Central memory CD8-positive, alpha-beta T cell (primary cell): Measurements from ENCODE around the gene IFI16.
"Not testable (repeated sequence)": the region's sequence is repeated elsewhere in the genome, so short reads cannot be mapped to it uniquely, and the experiment has no call there.

Experiments used
- ATAC-seq: fragments of 150-1000 bp; cut with Tn5 transposase; replicated peaks from 2 replicates; pipeline ENCODE4 v1.10.0; 2022; ENCODE audit warnings: mild to moderate bottlenecking, moderate FRiP score, moderate number of reproducible peaks; ENCODE audit not compliant: poor library complexity, severe bottlenecking; ENCODE audit errors: extremely low read depth
- DNase-seq, 2 donors: peaks; one replicate each; pipeline ENCODE4 v3.0.0; 2021; ENCODE audit warnings: low spot score in 2 of 2
- H3K27ac Mint-ChIP-seq: one replicate; pipeline ENCODE4 v1.8.0; 2022; ENCODE audit warnings: low read depth, mild to moderate bottlenecking, moderate library complexity, mixed read lengths
- H3K27me3 Mint-ChIP-seq: one replicate; pipeline ENCODE4 v1.8.0; 2022; ENCODE audit warnings: mixed read lengths
- H3K36me3 Mint-ChIP-seq: one replicate; pipeline ENCODE4 v1.8.0; 2022; ENCODE audit warnings: mild to moderate bottlenecking, moderate library complexity, mixed read lengths; ENCODE audit not compliant: insufficient read depth
- H3K4me1 Mint-ChIP-seq: one replicate; pipeline ENCODE4 v1.8.0; 2022; ENCODE audit warnings: mixed read lengths
- H3K4me3 Mint-ChIP-seq: one replicate; pipeline ENCODE4 v1.8.0; 2022; ENCODE audit warnings: mild to moderate bottlenecking, moderate library complexity, mixed read lengths
- H3K9me3 Mint-ChIP-seq: one replicate; pipeline ENCODE4 v1.8.0; 2022; ENCODE audit warnings: mixed read lengths

The IFI16 gene

GRCh38 chr1:159010391-159010790 is 684 bp downstream of the IFI16 start:
- no peaks in the 10 kb centered on the region for H3K9me3 Mint-ChIP-seq
- DNase-seq (no peak), ATAC-seq (no peak)
- no peaks in the 10 kb centered on the region for H3K27me3 Mint-ChIP-seq
- peak overlapping the region; percentile 92 for H3K4me3 Mint-ChIP-seq
- H3K4me1 Mint-ChIP-seq: peaks cover 79% of the 10 kb centered on the region
- H3K36me3 Mint-ChIP-seq: peaks cover 27% of the 10 kb centered on the region
- peak overlapping the region; percentile 87 for H3K27ac Mint-ChIP-seq

- Mint-ChIP-seq H3K4me1 (peaks cover 79% of the 10 kb centered on the region), H3K27ac (peak overlapping the region; percentile 87), H3K36me3 (peaks cover 33% of the 10 kb centered on the region), H3K4me3 (peak overlapping the region; percentile 92)
- DNase-seq, ATAC-seq, H3K27me3 Mint-ChIP-seq, H3K9me3 Mint-ChIP-seq: not testable (repeated sequence)
Observed at GRCh38 chr1:159011001-159011400, 1.3 kb downstream of the IFI16 start.

GRCh38 chr1:159011751-159012150 is 2.0 kb downstream of the IFI16 start:
- DNase-seq: no peak
- Mint-ChIP-seq H3K36me3 (peaks cover 41% of the 10 kb centered on the region), H3K9me3 (no peaks in the 10 kb centered on the region)

GRCh38 chr1:159012495-159012894 is 2.8 kb downstream of the IFI16 start:
- H3K27ac Mint-ChIP-seq: peak overlapping the region; percentile 82
- peak overlapping the region; percentile 82 for H3K4me3 Mint-ChIP-seq
- peak; percentile 25 for ATAC-seq
- no peaks in the 10 kb centered on the region for H3K9me3 Mint-ChIP-seq
- peaks cover 78% of the 10 kb centered on the region for H3K4me1 Mint-ChIP-seq
- peaks cover 46% of the 10 kb centered on the region for H3K36me3 Mint-ChIP-seq
- no peaks in the 10 kb centered on the region for H3K27me3 Mint-ChIP-seq
- DNase-seq: peak in 1 of 2 donors; percentile 21

More at GRCh38 chr1:159011751-159012150, 2.0 kb downstream of the IFI16 start:
- Mint-ChIP-seq H3K4me1 (peaks cover 81% of the 10 kb centered on the region), H3K27me3 (no peaks in the 10 kb centered on the region), H3K4me3 (peak overlapping the region; percentile 82), H3K27ac (peak overlapping the region; percentile 82)
- no peak for ATAC-seq

GRCh38 chr1:159014003-159014571 is 4.4 kb downstream of the IFI16 start:
- Mint-ChIP-seq H3K36me3 (peaks cover 52% of the 10 kb centered on the region), H3K9me3 (no peaks in the 10 kb centered on the region), H3K27me3 (no peaks in the 10 kb centered on the region), H3K4me3 (peak overlapping the region; percentile 82), H3K4me1 (peaks cover 75% of the 10 kb centered on the region), H3K27ac (peak overlapping the region; percentile 82)
- ATAC-seq (no peak), DNase-seq (no peak)

GRCh38 chr1:159014851-159015250 is 5.1 kb downstream of the IFI16 start:
- no peak for ATAC-seq
- Mint-ChIP-seq H3K27ac (peak overlapping the region; percentile 82), H3K4me1 (peaks cover 72% of the 10 kb centered on the region), H3K9me3 (no peaks in the 10 kb centered on the region), H3K27me3 (no peaks in the 10 kb centered on the region), H3K36me3 (peaks cover 57% of the 10 kb centered on the region), H3K4me3 (peak overlapping the region; percentile 82)
- no peak for DNase-seq

- peaks cover 73% of the 10 kb centered on the region for H3K4me1 Mint-ChIP-seq
- H3K9me3 Mint-ChIP-seq: no peaks in the 10 kb centered on the region
- DNase-seq (peak in 1 of 2 donors; percentile 42), ATAC-seq (peak; percentile 93)
- H3K36me3 Mint-ChIP-seq: peaks cover 60% of the 10 kb centered on the region
- peak overlapping the region; percentile 82 for H3K4me3 Mint-ChIP-seq
- no peaks in the 10 kb centered on the region for H3K27me3 Mint-ChIP-seq
- H3K27ac Mint-ChIP-seq: peak overlapping the region; percentile 70
Observed at GRCh38 chr1:159015440-159015909, 5.8 kb downstream of the IFI16 start.

- DNase-seq (no peak), ATAC-seq (no peak)
- H3K4me1 Mint-ChIP-seq: peaks cover 81% of the 10 kb centered on the region
- peak overlapping the region; percentile 47 for H3K4me3 Mint-ChIP-seq
- H3K27me3 Mint-ChIP-seq: no peaks in the 10 kb centered on the region
- no peaks in the 10 kb centered on the region for H3K9me3 Mint-ChIP-seq
- peaks cover 75% of the 10 kb centered on the region for H3K36me3 Mint-ChIP-seq
- H3K27ac Mint-ChIP-seq: peak overlapping the region; percentile 58
Observed at GRCh38 chr1:159023723-159024122, 14.0 kb downstream of the IFI16 start.

- no peak overlapping the region for H3K4me3 Mint-ChIP-seq
- peaks cover 86% of the 10 kb centered on the region for H3K4me1 Mint-ChIP-seq
- H3K36me3 Mint-ChIP-seq: peaks cover 69% of the 10 kb centered on the region
- no peak overlapping the region for H3K27ac Mint-ChIP-seq
- ATAC-seq (no peak), DNase-seq (no peak)
- no peaks in the 10 kb centered on the region for H3K27me3 Mint-ChIP-seq
- no peaks in the 10 kb centered on the region for H3K9me3 Mint-ChIP-seq
Observed at GRCh38 chr1:159025043-159025442, 15.3 kb downstream of the IFI16 start.

GRCh38 chr1:159026841-159027240 is 17.1 kb downstream of the IFI16 start:
- DNase-seq, H3K27me3 Mint-ChIP-seq, ATAC-seq, H3K9me3 Mint-ChIP-seq: not testable (repeated sequence)
- Mint-ChIP-seq H3K27ac (peak overlapping the region; percentile 82), H3K36me3 (peaks cover 67% of the 10 kb centered on the region), H3K4me1 (peaks cover 84% of the 10 kb centered on the region), H3K4me3 (peak overlapping the region; percentile 68)

GRCh38 chr1:159030311-159030710 is 20.6 kb downstream of the IFI16 start:
- no peak for ATAC-seq
- H3K4me1 Mint-ChIP-seq: peaks cover 88% of the 10 kb centered on the region

GRCh38 chr1:159030877-159031447 is 21.3 kb downstream of the IFI16 start:
- Mint-ChIP-seq H3K4me1 (peaks cover 88% of the 10 kb centered on the region), H3K27ac (peak overlapping the region; percentile 71), H3K36me3 (peaks cover 80% of the 10 kb centered on the region), H3K27me3 (no peaks in the 10 kb centered on the region), H3K9me3 (no peaks in the 10 kb centered on the region), H3K4me3 (no peak overlapping the region)
- DNase-seq: no peak
- ATAC-seq: no peak

More at GRCh38 chr1:159030311-159030710, 20.6 kb downstream of the IFI16 start:
- Mint-ChIP-seq H3K4me3 (no peak overlapping the region), H3K27ac (peak overlapping the region; percentile 56), H3K9me3 (no peaks in the 10 kb centered on the region), H3K27me3 (no peaks in the 10 kb centered on the region), H3K36me3 (peaks cover 78% of the 10 kb centered on the region)
- DNase-seq: no peak

GRCh38 chr1:159040206-159040605 is 30.5 kb downstream of the IFI16 start:
- DNase-seq (no peak), ATAC-seq (no peak)
- no peaks in the 10 kb centered on the region for H3K27me3 Mint-ChIP-seq
- no peak overlapping the region for H3K4me3 Mint-ChIP-seq
- H3K9me3 Mint-ChIP-seq: no peaks in the 10 kb centered on the region
- H3K27ac Mint-ChIP-seq: peak overlapping the region; percentile 19
- H3K4me1 Mint-ChIP-seq: peaks cover 50% of the 10 kb centered on the region
- peaks cover 80% of the 10 kb centered on the region for H3K36me3 Mint-ChIP-seq
